ENCODE data around the gene GPC3.
"Not testable (repeated sequence)": the region's sequence is repeated elsewhere in the genome, so short reads cannot be mapped to it uniquely, and the experiment has no call there.

The GPC3 gene

DNA sequence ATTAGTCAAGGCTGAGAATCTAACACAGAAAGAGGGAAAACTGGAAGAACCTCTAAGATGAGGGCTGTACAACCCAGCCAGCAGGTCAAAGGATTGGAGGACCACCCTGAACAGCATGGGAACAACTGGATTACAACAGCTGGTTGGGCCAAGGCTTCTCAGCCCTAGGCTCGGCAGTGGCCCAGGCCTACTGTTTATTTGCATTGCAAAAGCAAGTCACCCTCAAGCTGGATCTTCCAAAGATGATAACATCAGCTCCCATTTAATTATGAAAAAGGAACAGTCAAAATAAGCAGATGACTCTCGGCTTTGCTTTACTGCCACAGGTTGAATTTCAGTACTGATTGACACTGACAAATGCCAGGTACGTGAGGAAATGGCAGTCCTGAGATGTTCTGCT is 61.8 kb downstream of the GPC3 start:
- DNase-seq = no peak

DNA sequence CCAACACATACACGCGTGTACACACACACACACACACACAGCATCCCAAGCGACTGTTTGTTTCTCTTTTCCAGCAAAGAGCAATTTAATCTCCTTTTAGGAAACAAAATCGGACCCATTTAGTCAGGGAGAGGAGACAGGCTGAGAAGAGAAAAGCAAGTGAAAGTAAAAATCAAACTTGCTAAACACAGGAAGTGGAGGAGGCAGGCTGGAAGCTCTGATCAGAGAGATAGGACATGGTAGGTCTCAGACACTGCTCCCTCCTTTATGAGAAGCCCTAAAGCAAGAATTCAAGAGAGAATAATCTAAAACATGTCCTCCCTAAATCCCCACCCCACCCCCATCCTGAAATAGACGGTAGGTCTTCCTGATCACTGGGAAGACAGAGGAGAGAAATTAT is 62.3 kb downstream of the GPC3 start:
- no peak for DNase-seq

- no peak for DNase-seq
These were observed 63.0 kb downstream of the GPC3 start for GRCh38 chrX:133922390-133922771.

- DNase-seq = no peak
These were observed 63.5 kb downstream of the GPC3 start for GRCh38 chrX:133921764-133922389.

DNA sequence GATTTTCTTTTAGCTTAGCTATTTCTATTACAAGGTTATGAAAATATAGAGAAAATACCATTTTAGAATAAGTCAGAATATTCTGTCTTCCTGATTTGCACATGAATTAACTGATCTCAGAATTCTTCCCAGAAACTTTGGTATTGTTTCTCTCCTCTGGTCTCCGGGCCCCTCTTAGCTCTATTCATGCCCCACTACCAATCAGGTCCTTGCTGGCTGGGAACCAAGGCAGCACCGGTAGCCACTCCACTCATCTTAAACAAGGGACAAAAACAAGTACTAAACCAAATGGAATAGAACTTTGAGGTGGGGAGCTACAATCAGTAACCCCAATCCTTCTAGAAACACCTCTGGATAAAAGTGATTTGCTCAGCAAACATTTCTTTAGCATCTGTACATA is 64.3 kb downstream of the GPC3 start:
- DNase-seq = no peak

DNA sequence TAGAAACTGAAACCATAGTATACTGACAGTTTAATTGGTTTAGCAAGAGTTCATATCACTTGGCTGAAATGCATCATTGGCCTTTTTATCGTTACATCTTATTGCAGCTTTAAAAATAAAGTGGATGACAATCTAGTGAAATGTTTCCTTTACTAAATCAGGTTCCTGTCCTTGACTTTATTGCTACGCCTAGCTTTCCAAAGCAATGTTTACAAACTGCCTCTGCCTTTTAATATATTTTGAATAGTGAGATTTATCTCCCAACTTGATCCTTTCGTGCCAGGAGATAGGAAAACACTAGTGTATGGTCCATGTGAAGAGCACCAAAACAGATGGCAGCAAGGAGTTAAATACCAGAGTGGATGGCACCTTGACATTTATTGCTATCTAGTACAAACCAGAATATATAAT is 67.0 kb downstream of the GPC3 start:
- no peak for DNase-seq

- no peak for DNase-seq
These were observed 68.2 kb downstream of the GPC3 start for GRCh38 chrX:133916984-133917722.

DNA sequence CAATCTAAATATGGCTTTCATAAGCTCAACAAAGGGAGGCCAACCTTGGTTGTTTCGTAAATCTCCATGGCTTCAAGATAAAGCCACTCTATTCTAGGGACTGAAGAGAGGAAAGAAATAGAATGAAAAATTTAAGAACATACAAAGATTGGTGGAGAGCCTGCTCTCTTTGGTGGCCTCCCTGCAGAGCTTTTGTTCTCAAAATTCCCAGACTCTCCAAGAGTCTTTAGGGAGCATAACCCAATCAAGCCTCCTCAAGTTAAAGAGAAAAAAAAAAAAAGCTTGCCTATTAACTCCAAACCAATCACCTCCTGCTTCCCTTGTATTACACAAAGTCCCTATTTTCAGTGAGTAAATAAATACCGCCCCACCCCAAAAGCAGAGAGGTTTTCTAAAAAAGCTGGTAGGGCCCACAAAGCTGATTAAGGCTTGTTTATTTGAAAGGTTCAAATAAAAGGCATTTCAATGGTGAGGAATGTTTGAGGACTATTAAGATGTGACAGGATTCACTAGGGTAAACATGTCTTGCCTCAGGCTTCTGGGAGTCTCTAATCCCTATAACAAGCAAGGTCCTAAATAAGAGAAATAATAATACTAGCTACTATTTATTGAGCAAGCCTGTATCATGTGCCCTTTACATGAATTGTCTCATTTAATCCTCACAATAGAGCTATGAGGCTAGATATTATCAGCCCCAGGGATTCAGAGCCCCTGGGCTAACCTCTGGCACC is 71.6 kb downstream of the GPC3 start:
- DNase-seq = no peak

- DNase-seq = no peak
These were observed 72.4 kb downstream of the GPC3 start for GRCh38 chrX:133913009-133913408.

DNA sequence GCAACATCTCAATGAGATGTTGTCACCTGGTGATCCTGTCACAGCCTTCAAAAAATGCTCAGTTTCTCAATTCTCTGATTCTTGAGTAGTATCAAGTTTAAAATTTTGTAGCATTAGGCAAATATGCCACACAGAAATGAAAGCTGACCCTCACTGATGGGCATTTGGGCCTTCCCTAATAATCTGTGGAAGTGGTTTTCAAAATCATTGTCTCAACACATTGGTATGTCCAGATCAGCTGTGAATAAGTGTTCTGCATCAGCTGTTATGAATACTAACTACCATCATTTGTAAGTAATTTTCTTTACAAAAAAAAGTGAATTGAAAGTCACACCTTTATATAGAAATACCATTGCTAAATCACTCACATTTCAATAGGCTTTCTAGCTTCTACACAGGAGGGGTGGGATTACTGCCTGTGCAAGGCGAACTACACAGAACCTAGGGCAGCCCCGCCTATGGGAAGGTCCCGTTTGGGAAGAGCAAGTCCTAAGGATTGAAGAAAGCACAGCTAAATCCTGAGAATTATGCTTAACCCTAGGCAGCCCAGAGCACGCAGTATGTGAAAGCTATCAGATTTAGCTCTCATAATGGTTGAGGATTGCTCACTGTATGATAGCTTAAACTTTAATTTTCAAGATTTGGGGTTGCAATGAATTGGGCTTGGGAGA is 73.4 kb downstream of the GPC3 start:
- no peak for DNase-seq

- no peak for DNase-seq
These were observed 74.9 kb downstream of the GPC3 start for GRCh38 chrX:133910539-133910938.

DNA sequence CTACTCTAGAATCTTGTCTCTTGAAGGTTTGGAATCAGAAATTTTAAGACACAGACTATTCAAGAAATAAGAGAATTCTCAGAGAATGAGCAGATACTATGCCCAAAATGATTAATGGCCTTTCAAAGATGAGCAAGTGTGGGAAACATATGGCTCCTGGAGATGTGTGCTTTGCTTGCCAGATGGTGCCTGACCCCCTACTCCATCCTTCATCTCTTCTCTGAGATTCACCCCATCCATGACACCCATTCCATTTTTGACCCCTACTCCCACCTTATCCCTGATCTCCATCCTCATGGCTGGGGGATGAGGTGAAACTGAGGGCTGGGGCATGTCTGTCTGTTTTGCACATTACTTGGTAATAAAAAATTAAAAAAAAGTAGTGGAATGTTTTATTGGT is 75.5 kb downstream of the GPC3 start:
- DNase-seq = no peak

DNA sequence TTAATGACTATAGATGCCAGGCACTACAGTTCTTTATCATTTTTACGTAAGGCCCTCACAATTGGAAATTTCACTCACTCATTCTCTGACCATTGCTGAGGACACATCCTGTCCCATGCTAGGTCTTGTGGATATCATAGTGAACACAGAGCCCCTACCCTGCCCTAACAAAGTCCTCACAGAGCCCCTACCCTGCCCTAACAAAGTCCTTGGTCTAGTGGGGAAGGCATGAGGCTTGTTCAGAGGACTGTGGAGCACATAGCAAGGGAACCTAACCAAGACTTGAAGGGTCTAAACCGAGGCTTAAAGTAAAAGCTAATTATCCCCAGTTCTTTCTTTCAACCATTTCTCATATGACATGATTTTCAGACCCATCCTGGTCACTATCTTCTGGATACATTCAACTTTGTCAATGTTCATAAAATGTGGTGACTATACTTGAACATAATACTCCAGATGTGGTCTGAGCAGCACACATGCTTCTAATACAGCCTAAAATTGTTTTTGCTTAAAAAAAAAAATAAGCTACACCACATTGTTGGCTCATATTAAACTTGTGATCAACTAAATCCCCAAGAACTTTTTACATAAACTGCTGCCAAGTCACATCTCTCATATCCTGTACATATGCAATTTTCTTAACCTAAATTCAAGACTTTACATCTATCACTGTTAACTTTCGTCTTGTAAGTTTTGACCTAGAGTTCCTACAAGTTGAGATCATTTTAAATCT is 77.0 kb downstream of the GPC3 start:
- no peak for DNase-seq

DNA sequence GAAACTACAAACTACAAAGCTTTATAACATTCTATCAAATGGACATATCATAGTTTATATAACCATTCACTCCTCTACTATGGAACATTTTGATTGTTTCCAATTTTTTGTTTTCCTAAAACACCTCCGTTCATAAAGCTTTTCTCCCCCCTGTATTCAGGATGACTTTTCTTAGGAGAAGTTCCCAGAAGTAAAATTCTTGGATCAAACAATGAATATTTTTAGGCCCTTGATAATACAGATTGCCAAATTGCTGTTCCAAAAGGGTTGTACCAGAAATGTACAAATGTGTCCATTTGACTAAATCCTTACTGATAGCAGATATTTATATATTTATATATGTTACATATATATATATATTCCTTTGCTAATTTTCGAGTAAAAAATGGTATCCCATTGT is 77.8 kb downstream of the GPC3 start:
- DNase-seq = no peak

DNA sequence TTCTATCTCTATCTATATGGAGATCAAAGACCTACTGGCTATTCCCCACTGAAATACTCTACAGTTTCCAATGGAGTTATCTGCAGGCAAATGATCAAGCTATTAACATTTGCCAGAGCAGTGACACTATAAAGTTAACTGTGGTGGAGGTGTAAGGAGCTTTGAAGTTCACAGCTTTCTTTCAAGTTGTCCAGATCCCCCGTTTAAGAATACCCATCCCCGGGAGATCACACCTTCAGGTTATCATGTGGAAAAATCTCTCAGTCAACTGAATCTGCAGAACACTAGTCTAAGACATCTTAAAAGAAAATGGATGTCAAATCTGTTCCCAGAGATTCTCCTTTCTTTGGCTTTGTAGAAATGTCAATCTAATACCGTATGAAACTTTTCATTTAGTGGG is 80.1 kb downstream of the GPC3 start:
- no peak for DNase-seq

GRCh38 chrX:133897593-133898163 is 87.7 kb downstream of the GPC3 start:
- DNase-seq = no peak

- no peak for DNase-seq
These were observed 93.1 kb downstream of the GPC3 start for GRCh38 chrX:133892337-133892736.

DNA sequence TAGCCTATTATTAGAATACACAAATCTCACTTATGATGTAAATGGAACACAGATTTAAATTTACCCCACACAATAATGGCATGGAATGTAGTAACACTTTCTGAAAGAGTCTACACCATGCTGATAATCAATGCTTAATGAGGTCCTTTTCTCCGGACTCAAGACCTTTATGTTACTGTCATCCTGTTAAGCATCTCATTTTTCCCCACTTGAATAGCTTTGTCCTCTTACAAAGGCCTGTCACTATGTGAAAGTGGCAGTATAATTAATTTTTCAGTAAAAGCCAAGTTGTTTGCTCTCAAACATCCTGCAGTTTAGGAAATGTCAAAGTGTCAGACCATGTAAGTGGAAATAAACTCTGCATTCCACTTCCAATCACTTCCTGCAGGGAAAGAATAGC is 96.4 kb downstream of the GPC3 start:
- DNase-seq = no peak

GRCh38 chrX:133888084-133888483 is 97.3 kb downstream of the GPC3 start:
- not testable (repeated sequence) for DNase-seq

DNA sequence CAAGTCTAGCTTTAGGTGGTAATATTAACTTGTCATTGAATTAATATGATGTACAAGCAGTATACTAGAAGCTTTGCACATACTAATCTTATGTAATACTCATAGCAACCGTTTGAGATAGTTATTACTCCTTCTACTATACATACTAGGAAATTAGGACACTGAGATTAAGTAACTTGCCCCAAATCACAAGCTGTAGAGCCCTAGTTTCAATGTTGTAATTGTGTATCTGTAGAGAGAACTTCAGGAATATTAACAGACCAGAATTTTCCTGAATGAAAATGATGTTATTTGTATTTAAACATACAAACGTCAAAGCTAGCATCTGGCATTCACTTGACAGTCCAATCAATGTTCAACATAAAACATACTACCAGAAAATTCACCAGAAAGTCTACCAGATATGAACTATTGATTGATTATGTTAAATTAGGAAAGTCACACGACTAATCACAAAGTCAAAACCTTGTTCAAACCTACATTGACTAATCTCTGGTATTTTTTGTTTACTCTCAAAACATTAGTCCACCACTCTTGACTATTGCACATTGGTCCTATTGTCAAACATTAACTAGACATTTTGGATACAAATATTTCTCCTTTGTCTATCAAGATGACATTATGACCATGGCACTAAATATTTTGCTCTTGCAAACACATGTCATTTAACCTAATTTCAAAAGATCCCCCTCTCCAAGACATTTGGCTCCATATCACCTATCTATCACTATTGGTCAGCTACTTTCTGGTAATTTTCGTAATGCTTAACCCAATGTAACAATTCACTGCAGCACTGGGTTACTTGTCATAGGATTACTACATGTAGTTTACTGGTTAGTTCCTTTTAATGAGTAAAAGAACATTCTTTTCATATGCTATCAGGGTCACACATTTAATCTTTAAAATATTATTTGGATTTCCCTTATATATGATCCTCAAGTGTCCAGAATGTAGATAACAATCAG is 100.7 kb downstream of the GPC3 start:
- DNase-seq = no peak

- DNase-seq = no peak
These were observed 103.5 kb downstream of the GPC3 start for GRCh38 chrX:133881893-133882292.
